Smooth muscle cell of the brain vasculature (primary cell): ENCODE measurements around the gene MAD1L1.

Source experiments
- DNase-seq: peaks from one replicate; pipeline ENCODE4 v3.0.0-alpha.2; 2012; ENCODE audit warnings: low read depth, low spot score

The MAD1L1 gene

GRCh38 chr7:1901431-1902210 lies 331.1 kb downstream of the MAD1L1 start:
- no peak for DNase-seq

- DNase-seq: no peak
Measured at GRCh38 chr7:1900847-1901246, 331.9 kb downstream of the MAD1L1 start.

GRCh38 chr7:1899951-1900762 lies 332.6 kb downstream of the MAD1L1 start:
- no peak for DNase-seq

GRCh38 chr7:1899196-1899595 lies 333.5 kb downstream of the MAD1L1 start:
- DNase-seq: no peak

- DNase-seq: no peak
Measured at GRCh38 chr7:1898628-1899185, 334.0 kb downstream of the MAD1L1 start.

- DNase-seq: no peak
Measured at GRCh38 chr7:1897861-1898627, 334.7 kb downstream of the MAD1L1 start.

- DNase-seq: no peak
Measured at GRCh38 chr7:1897076-1897860, 335.5 kb downstream of the MAD1L1 start.

GRCh38 chr7:1895664-1896515 lies 336.9 kb downstream of the MAD1L1 start:
- no peak for DNase-seq

GRCh38 chr7:1894906-1895663 lies 337.7 kb downstream of the MAD1L1 start:
- DNase-seq: no peak

- DNase-seq: no peak
Measured at GRCh38 chr7:1894313-1894900, 338.3 kb downstream of the MAD1L1 start.

- no peak for DNase-seq
Measured at GRCh38 chr7:1893451-1893850, 339.3 kb downstream of the MAD1L1 start.

GRCh38 chr7:1893036-1893435 lies 339.7 kb downstream of the MAD1L1 start:
- DNase-seq: no peak

- DNase-seq: no peak
Measured at GRCh38 chr7:1892011-1892965, 340.5 kb downstream of the MAD1L1 start.

- DNase-seq: no peak
Measured at GRCh38 chr7:1890289-1891235, 342.2 kb downstream of the MAD1L1 start.

- DNase-seq: no peak
Measured at GRCh38 chr7:1889556-1890181, 343.1 kb downstream of the MAD1L1 start.

GRCh38 chr7:1889091-1889490 lies 343.7 kb downstream of the MAD1L1 start:
- DNase-seq: no peak
